Body of pancreas (tissue), 4 donors: ENCODE results near the gene PDK4.

Source experiments
- CTCF ChIP-seq, 7 experiments: fragments of 450-650 bp in 4 of 7; fragments of 200-600 bp in 3 of 7; sonication (generic) in 3 of 7; IDR thresholded peaks; one replicate each; pipeline ENCODE4 v1.5.1; 2016 to 2019; ENCODE audit warnings: antibody characterized with exemption in 7 of 7
- POLR2A ChIP-seq, 3 donors: fragments of 450-650 bp; IDR thresholded peaks; one replicate each; pipeline ENCODE4 v1.6.1; 2016; ENCODE audit warnings: antibody characterized with exemption in 3 of 3, mild to moderate bottlenecking in 2 of 3

GRCh38 chr7:95619517-95619916, 23.2 kb upstream of the PDK4 start:
- TF ChIP-seq CTCF (IDR thresholded peaks at IDR 0.05) (no peak), POLR2A (IDR thresholded peaks at IDR 0.05) (no peak)
